Measurements from ENCODE around the gene CHRNB4.
"Not testable (repeated sequence)": the region's sequence is repeated elsewhere in the genome, so short reads cannot be mapped to it uniquely, and the experiment has no call there.

The CHRNB4 gene

GRCh38 chr15:78618064-78618463, 22.9 kb downstream of the CHRNB4 start:
- DNase-seq (ENCODE audit: low read depth in 4 of 4, low spot score in 1 of 4): no peak

GRCh38 chr15:78617516-78617915, 23.5 kb downstream of the CHRNB4 start:
- no peak for DNase-seq (ENCODE audit: low read depth in 4 of 4, low spot score in 1 of 4)

GRCh38 chr15:78617076-78617475, 23.9 kb downstream of the CHRNB4 start:
- DNase-seq (ENCODE audit: low read depth in 4 of 4, low spot score in 1 of 4): no peak

GRCh38 chr15:78616506-78616905, 24.5 kb downstream of the CHRNB4 start:
- DNase-seq (ENCODE audit: low read depth in 4 of 4, low spot score in 1 of 4): no peak

- no peak for DNase-seq (ENCODE audit: low read depth in 4 of 4, low spot score in 1 of 4)
These were observed 25.8 kb downstream of the CHRNB4 start for GRCh38 chr15:78615151-78615589.

- DNase-seq (ENCODE audit: low read depth in 4 of 4, low spot score in 1 of 4): no peak
These were observed 27.0 kb downstream of the CHRNB4 start for GRCh38 chr15:78614021-78614420.

- DNase-seq (ENCODE audit: low read depth in 4 of 4, low spot score in 1 of 4): not testable (repeated sequence)
These were observed 31.5 kb downstream of the CHRNB4 start for GRCh38 chr15:78609551-78609950.

- DNase-seq (ENCODE audit: low read depth in 4 of 4, low spot score in 1 of 4): no peak
These were observed 35.3 kb downstream of the CHRNB4 start for GRCh38 chr15:78605680-78606079.

GRCh38 chr15:78605201-78605600, 35.8 kb downstream of the CHRNB4 start:
- DNase-seq (ENCODE audit: low read depth in 4 of 4, low spot score in 1 of 4): no peak

GRCh38 chr15:78604420-78604819, 36.6 kb downstream of the CHRNB4 start:
- no peak for DNase-seq (ENCODE audit: low read depth in 4 of 4, low spot score in 1 of 4)

- no peak for DNase-seq (ENCODE audit: low read depth in 4 of 4, low spot score in 1 of 4)
These were observed 37.5 kb downstream of the CHRNB4 start for GRCh38 chr15:78603467-78603866.

- DNase-seq (ENCODE audit: low read depth in 4 of 4, low spot score in 1 of 4): no peak
These were observed 41.8 kb downstream of the CHRNB4 start for GRCh38 chr15:78599189-78599588.

GRCh38 chr15:78598348-78598747, 42.7 kb downstream of the CHRNB4 start:
- DNase-seq (ENCODE audit: low read depth in 4 of 4, low spot score in 1 of 4): no peak

- DNase-seq (ENCODE audit: low read depth in 4 of 4, low spot score in 1 of 4): no peak
These were observed 43.4 kb downstream of the CHRNB4 start for GRCh38 chr15:78597583-78597982.

GRCh38 chr15:78574944-78575343, 66.1 kb downstream of the CHRNB4 start:
- no peak for DNase-seq (ENCODE audit: low read depth in 4 of 4, low spot score in 1 of 4)

Measured in stimulated activated CD4-positive, alpha-beta T cell treated with anti-CD3 and anti-CD28 coated beads, Interleukin-1b, Interleukin-23, amount 100 ng/mL, for 24 hours (primary cell).